Measurements from ENCODE around the gene FBXO10.

The FBXO10 gene

DNA sequence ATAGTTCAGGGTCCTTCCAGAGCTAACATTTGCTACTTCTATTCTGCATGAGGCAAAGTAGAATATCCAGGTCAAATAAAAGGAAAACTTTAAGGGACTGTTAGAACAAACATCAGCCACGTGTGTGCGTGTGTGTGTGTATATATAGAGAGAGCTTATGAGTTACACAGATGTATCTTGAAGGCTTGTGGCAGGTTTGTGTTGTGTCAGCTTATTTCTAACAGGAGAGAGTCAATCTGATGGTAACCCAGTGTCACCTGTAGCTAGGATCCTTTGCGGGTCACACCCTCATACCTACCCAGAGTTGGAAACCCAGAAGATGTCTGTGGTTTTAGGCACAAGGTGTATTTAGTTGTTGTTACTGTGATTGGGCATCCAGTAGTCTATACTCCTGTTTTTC is 77.7 kb downstream of the FBXO10 start:
- no peak for TF ChIP-seq CTCF (IDR thresholded peaks at IDR 0.05; ENCODE audit: low read depth, low read length, missing control alignments)
- H3K4me3 ChIP-seq (ENCODE audit: low read depth, low read length) = no peak overlapping the region
- no peak for DNase-seq (ENCODE audit: low read depth)
- in situ Hi-C loops (cut with HindIII; ENCODE audit: low sequenced_read_pairs) = no loop called here

DNA sequence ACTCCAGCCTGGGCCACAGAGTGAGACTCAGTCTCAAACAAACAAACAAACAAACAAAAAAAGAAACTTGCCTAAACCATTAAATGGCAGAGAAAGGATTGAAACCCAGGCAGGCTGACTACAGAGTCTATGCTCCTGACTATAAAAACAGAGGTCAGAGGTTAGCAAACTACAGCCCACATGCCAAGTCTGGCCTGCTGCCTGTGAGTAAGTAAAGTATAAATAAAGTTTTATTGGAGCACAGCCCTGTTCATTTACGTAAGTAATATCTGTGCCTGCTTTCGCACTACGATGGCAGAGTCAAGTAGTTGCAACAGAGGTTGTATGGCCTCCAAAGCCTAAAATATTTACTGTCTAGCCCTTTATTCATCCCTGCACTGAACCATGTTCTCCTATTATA is 78.9 kb downstream of the FBXO10 start:
- DNase-seq (ENCODE audit: low read depth) = no peak
- TF ChIP-seq CTCF (IDR thresholded peaks at IDR 0.05; ENCODE audit: low read depth, low read length, missing control alignments) = no peak
- in situ Hi-C loops (cut with HindIII; ENCODE audit: low sequenced_read_pairs) = no loop called here
- H3K4me3 ChIP-seq (ENCODE audit: low read depth, low read length) = no peak overlapping the region

DNA sequence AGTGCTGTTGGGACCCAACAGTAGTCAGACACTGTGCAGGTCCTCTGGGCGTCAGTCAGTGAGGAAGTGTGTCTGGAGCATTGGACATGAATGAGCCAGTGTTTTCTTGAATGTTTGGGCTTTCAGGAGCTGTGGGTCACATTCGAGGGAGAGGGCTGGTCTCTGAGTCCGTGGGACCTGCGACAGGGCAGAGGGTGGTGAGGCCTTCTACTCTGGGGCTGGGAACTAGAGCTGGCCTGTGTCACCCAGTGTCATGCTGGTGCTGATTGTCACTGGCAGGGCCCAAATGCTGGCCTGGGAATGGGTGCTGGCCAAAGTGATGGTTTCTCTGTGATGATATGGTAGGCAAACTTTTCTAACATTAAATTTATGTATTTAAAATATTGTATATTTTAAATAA is 80.2 kb downstream of the FBXO10 start:
- no peak for DNase-seq (ENCODE audit: low read depth)

GRCh38 chr9:37495571-37495970 is 80.6 kb downstream of the FBXO10 start:
- no peak for TF ChIP-seq CTCF (IDR thresholded peaks at IDR 0.05; ENCODE audit: low read depth, low read length, missing control alignments)
- in situ Hi-C loops (cut with HindIII; ENCODE audit: low sequenced_read_pairs) = no loop called here
- DNase-seq (ENCODE audit: low read depth) = no peak
- H3K4me3 ChIP-seq (ENCODE audit: low read depth, low read length) = no peak overlapping the region

More for the DNA sequence above, 80.2 kb downstream of the FBXO10 start:
- in situ Hi-C loops (cut with HindIII; ENCODE audit: low sequenced_read_pairs) = no loop called here
- no peak overlapping the region for H3K4me3 ChIP-seq (ENCODE audit: low read depth, low read length)
- TF ChIP-seq CTCF (IDR thresholded peaks at IDR 0.05; ENCODE audit: low read depth, low read length, missing control alignments) = no peak

DNA sequence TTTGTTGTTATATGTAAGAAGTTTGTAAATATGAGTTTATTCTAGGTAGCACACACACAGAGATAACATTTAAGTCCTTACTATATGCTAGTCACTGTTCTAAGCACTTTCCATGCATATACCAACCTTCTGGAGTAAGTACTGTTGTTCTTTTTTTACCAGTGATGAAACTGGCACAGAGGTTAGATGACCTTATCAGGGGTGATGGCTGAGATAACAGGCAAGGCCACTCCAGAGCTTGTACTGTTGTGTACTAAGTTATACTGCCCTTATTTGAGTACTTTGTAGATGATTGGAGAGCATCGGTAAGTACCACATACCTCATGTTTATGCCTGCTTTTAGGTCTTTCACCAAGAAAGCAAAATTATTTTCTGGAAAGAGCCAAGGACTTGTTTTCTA is 84.2 kb downstream of the FBXO10 start:
- TF ChIP-seq CTCF (IDR thresholded peaks at IDR 0.05; ENCODE audit: low read depth, low read length, missing control alignments) = no peak

GRCh38 chr9:37486616-37487548 is 89.3 kb downstream of the FBXO10 start:
- no peak for TF ChIP-seq CTCF (IDR thresholded peaks at IDR 0.05; ENCODE audit: low read depth, low read length, missing control alignments)
- DNase-seq (ENCODE audit: low read depth) = peak; percentile 97
- H3K4me3 ChIP-seq (ENCODE audit: low read depth, low read length) = peak overlapping the region; percentile 89
- in situ Hi-C loops (cut with HindIII; ENCODE audit: low sequenced_read_pairs) = loop anchor here (5.0 kb wide), 1 partner anchor 90 kb away; the partner anchor contains the start of gene FBXO10

More for the DNA sequence above, 84.2 kb downstream of the FBXO10 start:
- H3K4me3 ChIP-seq (ENCODE audit: low read depth, low read length) = no peak overlapping the region
- in situ Hi-C loops (cut with HindIII; ENCODE audit: low sequenced_read_pairs) = no loop called here
- DNase-seq (ENCODE audit: low read depth) = no peak

Measured in astrocyte of the cerebellum (primary cell).